Smooth muscle cell (in vitro differentiated cells): ENCODE data around the gene ERVMER34-1. TPM values are rescaled to one million over a fixed set of nuclear protein-coding genes. Genes with fewer than 3 reads are reported as not detected.

Experiments
- DNase-seq: peaks from one replicate; lab custom pipeline; 2025; ENCODE audit not compliant: unreplicated experiment; lab: John Stamatoyannopoulos, UW
- H2AFZ ChIP-seq: fragments of 200-600 bp; sonication (generic); 2 replicates; pipeline ENCODE4 v1.6.0; 2016; ENCODE audit warnings: antibody characterized with exemption, low read depth, mild to moderate bottlenecking
- H3F3A ChIP-seq: fragments of 200-600 bp; sonication (generic); 2 replicates; pipeline ENCODE4 v1.6.0; 2017; ENCODE audit warnings: antibody characterized with exemption, low read depth
- H3K27ac ChIP-seq: fragments of 200-600 bp; sonication (generic); 2 replicates; pipeline ENCODE4 v1.5.1; 2016; ENCODE audit warnings: low read depth, mild to moderate bottlenecking
- H3K27me3 ChIP-seq: fragments of 200-600 bp; sonication (generic); 2 replicates; pipeline ENCODE4 v1.6.1; 2016; ENCODE audit warnings: low read depth, mild to moderate bottlenecking
- H3K36me3 ChIP-seq: fragments of 200-600 bp; sonication (generic); 2 replicates; pipeline ENCODE4 v1.5.1; 2016; ENCODE audit warnings: low read depth
- H3K4me1 ChIP-seq: fragments of 200-600 bp; sonication (generic); 2 replicates; pipeline ENCODE4 v1.5.1; 2016; ENCODE audit warnings: low read depth
- H3K4me2 ChIP-seq: fragments of 200-600 bp; sonication (generic); 2 replicates; pipeline ENCODE4 v1.6.0; 2016; ENCODE audit warnings: mild to moderate bottlenecking
- H3K4me3 ChIP-seq: fragments of 200-600 bp; sonication (generic); 2 replicates; pipeline ENCODE4 v1.5.1; 2016; ENCODE audit warnings: mild to moderate bottlenecking
- H3K79me2 ChIP-seq: fragments of 200-600 bp; sonication (generic); 2 replicates; pipeline ENCODE4 v1.6.0; 2016; ENCODE audit warnings: low read depth, mild to moderate bottlenecking
- H3K9ac ChIP-seq: fragments of 200-600 bp; sonication (generic); 2 replicates; pipeline ENCODE4 v1.6.0; 2016; ENCODE audit warnings: low read depth
- H3K9me3 ChIP-seq: fragments of 200-600 bp; sonication (generic); replicated peaks from 2 replicates; pipeline ENCODE4 v1.5.1; 2016; ENCODE audit warnings: low read depth
- H4K20me1 ChIP-seq: fragments of 200-600 bp; sonication (generic); 2 replicates; pipeline ENCODE4 v1.6.0; 2016; ENCODE audit warnings: low read depth
- WGBS: methylation state at CpG from one replicate; pipeline ENCODE4 v1.1.7; 2016; ENCODE audit warnings: low lambda C conversion rate; 5-methylcytosine and 5-hydroxymethylcytosine counted together
- polyA plus RNA-seq: library from polyadenylated mRNA; unstranded; fragments of >200 nt; fragmentation: Nextera tagmentation; extraction: Ambion mirVana; gene quantifications from 2 replicates; pipeline ENCODE4 v1.2.1, GENCODE V29; 2016
- total RNA-seq: library from RNA; depleted of rRNA; stranded (reverse); fragments of >200 nt; gene quantifications from 2 replicates; pipeline ENCODE4 v1.2.3, GENCODE V29; 2014
- TF ChIP-seq, protein P1 (sequence below): fragments of 200-600 bp; sonication (generic); IDR thresholded peaks from 2 replicates; pipeline ENCODE4 v1.5.1; 2017; ENCODE audit warnings: borderline replicate concordance, mild to moderate bottlenecking, antibody characterized with exemption; ENCODE audit not compliant: insufficient read depth, poor library complexity, severe bottlenecking

The ERVMER34-1 gene
- total and polyA plus RNA-seq, 2 experiments from 2014 or later = 0.71 to 4.1 TPM

DNA sequence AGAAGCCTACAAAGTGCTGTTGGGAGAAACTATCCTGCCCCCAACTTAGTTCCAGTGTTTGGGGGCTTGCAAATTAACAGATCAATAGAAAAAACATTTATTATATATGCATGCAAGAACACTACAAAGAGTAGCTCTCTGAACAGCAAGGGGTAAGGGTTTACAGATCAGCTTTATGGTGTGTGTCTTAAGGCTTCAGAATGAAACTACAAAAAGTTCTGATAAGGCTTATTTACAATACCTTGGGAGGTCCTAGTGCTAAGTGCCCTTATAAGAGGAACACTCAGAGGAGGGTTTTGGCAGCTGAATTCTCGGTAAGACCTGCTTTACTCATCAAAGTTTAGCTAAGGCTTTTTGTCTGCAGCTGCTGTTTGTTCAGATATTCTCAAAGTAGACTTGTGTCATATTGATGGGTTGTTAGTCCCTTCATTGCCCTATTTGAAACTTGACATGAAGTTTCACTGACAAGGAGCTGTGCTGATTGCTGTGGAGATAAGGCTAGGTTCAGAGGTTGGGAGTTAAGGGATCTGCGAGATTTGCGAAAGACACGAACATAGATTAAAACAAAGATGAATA is 7.7 kb downstream of the ERVMER34-1 start:
- no peak overlapping the region for H2AFZ ChIP-seq
- H3K4me3 ChIP-seq = no peak overlapping the region
- no peaks in the 10 kb centered on the region for H3K4me1 ChIP-seq
- no peak overlapping the region for H3K4me2 ChIP-seq
- DNase-seq = no peak
- no peaks in the 10 kb centered on the region for H3K27me3 ChIP-seq
- H3K27ac ChIP-seq = no peak overlapping the region
- no peaks in the 10 kb centered on the region for H3K36me3 ChIP-seq
- no peak overlapping the region for H3K9ac ChIP-seq
- 52% methylated on average over 4 of the region's 4 CpGs for WGBS
- H3K9me3 ChIP-seq = no peaks in the 10 kb centered on the region
- H3K79me2 ChIP-seq = no peaks in the 10 kb centered on the region
- H4K20me1 ChIP-seq = no peaks in the 10 kb centered on the region
- no peaks in the 10 kb centered on the region for H3F3A ChIP-seq
- TF ChIP-seq, protein P1, sequence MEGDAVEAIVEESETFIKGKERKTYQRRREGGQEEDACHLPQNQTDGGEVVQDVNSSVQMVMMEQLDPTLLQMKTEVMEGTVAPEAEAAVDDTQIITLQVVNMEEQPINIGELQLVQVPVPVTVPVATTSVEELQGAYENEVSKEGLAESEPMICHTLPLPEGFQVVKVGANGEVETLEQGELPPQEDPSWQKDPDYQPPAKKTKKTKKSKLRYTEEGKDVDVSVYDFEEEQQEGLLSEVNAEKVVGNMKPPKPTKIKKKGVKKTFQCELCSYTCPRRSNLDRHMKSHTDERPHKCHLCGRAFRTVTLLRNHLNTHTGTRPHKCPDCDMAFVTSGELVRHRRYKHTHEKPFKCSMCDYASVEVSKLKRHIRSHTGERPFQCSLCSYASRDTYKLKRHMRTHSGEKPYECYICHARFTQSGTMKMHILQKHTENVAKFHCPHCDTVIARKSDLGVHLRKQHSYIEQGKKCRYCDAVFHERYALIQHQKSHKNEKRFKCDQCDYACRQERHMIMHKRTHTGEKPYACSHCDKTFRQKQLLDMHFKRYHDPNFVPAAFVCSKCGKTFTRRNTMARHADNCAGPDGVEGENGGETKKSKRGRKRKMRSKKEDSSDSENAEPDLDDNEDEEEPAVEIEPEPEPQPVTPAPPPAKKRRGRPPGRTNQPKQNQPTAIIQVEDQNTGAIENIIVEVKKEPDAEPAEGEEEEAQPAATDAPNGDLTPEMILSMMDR = no peak

DNA sequence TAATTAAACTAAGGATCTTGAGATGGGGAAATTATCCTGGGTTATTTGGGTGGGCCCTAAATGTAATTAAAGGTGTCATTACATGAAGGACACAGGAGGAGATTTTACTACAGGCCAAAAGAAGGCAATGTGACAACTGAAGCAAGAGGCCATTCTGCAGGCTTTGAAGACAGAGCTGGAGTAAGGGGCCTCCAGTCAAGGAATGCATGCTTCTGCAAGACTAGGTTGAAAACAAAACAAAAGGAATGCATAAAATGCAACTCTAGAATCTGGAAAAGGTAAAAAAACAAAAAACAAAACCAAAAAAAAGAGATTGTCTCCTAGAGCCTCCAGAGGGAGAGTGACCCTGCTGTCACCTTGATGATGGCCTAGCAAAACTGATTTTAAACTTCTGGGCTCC is 21.6 kb downstream of the ERVMER34-1 start:
- Histone ChIP-seq H3K4me2 (no peak overlapping the region), H4K20me1 (no peaks in the 10 kb centered on the region), H3K9ac (no peak overlapping the region), H3F3A (no peaks in the 10 kb centered on the region), H3K4me3 (no peak overlapping the region), H3K4me1 (no peaks in the 10 kb centered on the region), H2AFZ (no peak overlapping the region), H3K36me3 (no peaks in the 10 kb centered on the region), H3K79me2 (no peaks in the 10 kb centered on the region), H3K27ac (no peak overlapping the region), H3K27me3 (no peaks in the 10 kb centered on the region), H3K9me3 (no peaks in the 10 kb centered on the region)
- no peak for DNase-seq
- TF ChIP-seq, protein P1 = no peak

DNA sequence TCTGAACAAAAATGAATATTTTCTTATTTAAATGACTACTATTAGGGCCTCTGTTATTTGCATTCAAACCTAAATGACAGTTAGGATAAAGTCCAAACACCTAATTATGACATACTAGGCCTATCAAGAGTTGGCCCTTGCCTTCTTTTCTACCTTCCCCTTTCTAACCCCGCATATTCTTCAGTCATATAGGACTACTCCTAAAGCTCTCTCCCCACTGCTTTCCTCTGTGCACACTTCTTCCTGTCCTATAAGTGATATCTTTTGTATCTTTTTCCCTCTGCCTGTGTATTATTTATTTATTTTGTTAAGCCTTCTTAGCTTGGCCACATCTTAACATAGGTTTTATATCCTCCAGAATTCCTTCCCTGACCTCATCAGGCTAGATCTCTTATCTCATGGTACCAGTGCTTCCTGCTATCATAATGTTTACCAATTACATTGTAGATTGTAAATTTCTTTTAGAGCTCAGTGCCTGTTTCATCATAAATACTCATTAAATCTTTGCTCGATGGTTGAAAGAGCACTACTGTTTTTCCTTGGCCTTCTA is 22.5 kb downstream of the ERVMER34-1 start:
- H3K27ac ChIP-seq = no peak overlapping the region
- WGBS = 61% methylated on average over 2 of the region's 2 CpGs
- H2AFZ ChIP-seq = peak overlapping the region; percentile 11
- TF ChIP-seq, protein P1 = no peak
- no peaks in the 10 kb centered on the region for H3K4me1 ChIP-seq
- H3K4me2 ChIP-seq = no peak overlapping the region
- H3F3A ChIP-seq = no peaks in the 10 kb centered on the region
- H3K4me3 ChIP-seq = no peak overlapping the region
- H4K20me1 ChIP-seq = no peaks in the 10 kb centered on the region
- no peaks in the 10 kb centered on the region for H3K36me3 ChIP-seq
- no peak overlapping the region for H3K9ac ChIP-seq
- no peaks in the 10 kb centered on the region for H3K9me3 ChIP-seq
- H3K27me3 ChIP-seq = no peaks in the 10 kb centered on the region
- no peak for DNase-seq
- H3K79me2 ChIP-seq = no peaks in the 10 kb centered on the region
